GM21381 (cell line): ENCODE results near the gene IMMT.

ENCODE experiments used
- ATAC-seq: cut with Tn5 transposase; IDR thresholded peaks from one replicate; pipeline ENCODE4 v1.9.1; 2021; ENCODE audit warnings: mild to moderate bottlenecking, moderate library complexity; ENCODE audit not compliant: unreplicated experiment

IMMT gene

GRCh38 chr2:86226636-86227520, 31.6 kb upstream of the IMMT start:
- ATAC-seq = no peak

GRCh38 chr2:86226070-86226469, 30.8 kb upstream of the IMMT start:
- no peak for ATAC-seq

- ATAC-seq = peak; percentile 73
Measured at GRCh38 chr2:86225581-86225980, 30.3 kb upstream of the IMMT start.

- no peak for ATAC-seq
Measured at GRCh38 chr2:86224645-86225355, 29.5 kb upstream of the IMMT start.

- no peak for ATAC-seq
Measured at GRCh38 chr2:86223927-86224560, 28.8 kb upstream of the IMMT start.

- no peak for ATAC-seq
Measured at GRCh38 chr2:86223140-86223926, 28.1 kb upstream of the IMMT start.

- ATAC-seq = no peak
Measured at GRCh38 chr2:86221066-86221684, 25.9 kb upstream of the IMMT start.

- ATAC-seq = no peak
Measured at GRCh38 chr2:86219896-86220295, 24.6 kb upstream of the IMMT start.

GRCh38 chr2:86218124-86218523, 22.9 kb upstream of the IMMT start:
- ATAC-seq = no peak

GRCh38 chr2:86216575-86217555, 21.6 kb upstream of the IMMT start:
- no peak for ATAC-seq

GRCh38 chr2:86214503-86214832, 19.2 kb upstream of the IMMT start:
- ATAC-seq = no peak

- no peak for ATAC-seq
Measured at GRCh38 chr2:86213699-86214502, 18.6 kb upstream of the IMMT start.

GRCh38 chr2:86213056-86213455, 17.8 kb upstream of the IMMT start:
- no peak for ATAC-seq

- ATAC-seq = no peak
Measured at GRCh38 chr2:86211796-86212188, 16.5 kb upstream of the IMMT start.

GRCh38 chr2:86211033-86211795, 16.0 kb upstream of the IMMT start:
- no peak for ATAC-seq

- ATAC-seq = no peak
Measured at GRCh38 chr2:86204458-86204857, 9.2 kb upstream of the IMMT start.

GRCh38 chr2:86203614-86204013, 8.4 kb upstream of the IMMT start:
- no peak for ATAC-seq

GRCh38 chr2:86202702-86203101, 7.4 kb upstream of the IMMT start:
- ATAC-seq = no peak
